ENCODE results near the gene PBX4. TPM values are rescaled to one million over a fixed set of nuclear protein-coding genes. Genes with fewer than 3 reads are reported as not detected.
A peak's percentile ranks its signal among the peaks of the same experiment; 100 is the strongest.

Gene PBX4
- total RNA-seq, 2 experiments from 2014 or later, result 5.0 to 6.7 TPM

DNA sequence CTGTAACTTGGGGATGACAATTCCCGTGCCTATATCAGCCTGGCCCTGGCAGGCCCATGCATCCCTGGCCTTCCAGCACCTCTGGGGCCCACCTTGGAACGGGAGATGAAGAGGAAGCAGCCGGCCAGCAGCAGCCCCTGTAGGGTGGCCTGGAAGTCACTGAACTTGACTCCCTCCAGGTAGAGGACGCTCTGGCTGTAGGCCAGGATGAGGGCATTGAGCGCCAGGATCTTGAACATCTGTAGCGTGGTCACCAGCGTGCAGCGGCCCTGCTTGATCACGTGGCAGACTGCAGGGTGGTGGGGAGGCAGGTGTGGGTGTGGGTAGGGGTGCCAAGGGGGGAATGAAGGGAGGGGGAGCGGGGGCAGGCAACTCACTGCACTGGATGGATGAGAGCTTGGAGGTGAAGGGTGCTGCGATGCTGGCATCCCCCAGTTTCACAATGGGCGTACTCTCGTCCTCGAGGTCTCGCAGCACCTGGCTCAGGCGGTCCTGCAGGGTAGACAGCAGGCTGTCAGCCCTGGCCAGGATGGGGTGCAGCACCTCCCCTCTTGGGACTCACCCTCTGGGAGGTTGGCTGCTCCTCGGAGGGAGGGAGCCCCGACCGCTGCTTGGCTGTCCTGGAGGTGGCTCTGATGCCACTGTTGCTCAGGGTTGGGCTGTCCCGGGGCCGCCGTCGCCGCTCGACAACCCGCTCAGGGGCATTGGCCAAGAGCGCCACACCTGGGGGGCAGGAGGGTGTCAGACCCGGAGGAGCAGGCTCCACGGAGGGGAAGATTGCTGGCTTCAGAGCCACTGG is 28.7 kb upstream of the PBX4 start:
- Histone ChIP-seq H4K20me1 (ENCODE audit: insufficient read depth, low read length) (no peaks in the 10 kb centered on the region), H3K27ac (ENCODE audit: low read depth, low read length, poor library complexity, severe bottlenecking) (no peak overlapping the region), H3K4me1 (ENCODE audit: insufficient read depth, low read length, poor library complexity, severe bottlenecking) (peaks cover 14% of the 10 kb centered on the region), H3K4me2 (ENCODE audit: low read length) (no peak overlapping the region), H3K9me3 (ENCODE audit: low read length) (no peaks in the 10 kb centered on the region), H3K79me2 (ENCODE audit: insufficient read depth, low read depth, low read length) (peaks cover 9% of the 10 kb centered on the region; the same call in 1 of the 2 replicates), H2AFZ (ENCODE audit: low read length) (no peak overlapping the region), H3K9me2 (ENCODE audit: insufficient read depth, low read length) (no peaks in the 10 kb centered on the region), H3K4me3 (ENCODE audit: low read depth, low read length, poor library complexity, severe bottlenecking) (no peak overlapping the region), H3K36me3 (ENCODE audit: insufficient read depth, low read length) (peaks cover 74% of the 10 kb centered on the region)
- ChIA-PET POLR2A (no interaction called here), CTCF (ENCODE audit: unreplicated experiment) (no interaction called here)
- TF ChIP-seq, protein P1, sequence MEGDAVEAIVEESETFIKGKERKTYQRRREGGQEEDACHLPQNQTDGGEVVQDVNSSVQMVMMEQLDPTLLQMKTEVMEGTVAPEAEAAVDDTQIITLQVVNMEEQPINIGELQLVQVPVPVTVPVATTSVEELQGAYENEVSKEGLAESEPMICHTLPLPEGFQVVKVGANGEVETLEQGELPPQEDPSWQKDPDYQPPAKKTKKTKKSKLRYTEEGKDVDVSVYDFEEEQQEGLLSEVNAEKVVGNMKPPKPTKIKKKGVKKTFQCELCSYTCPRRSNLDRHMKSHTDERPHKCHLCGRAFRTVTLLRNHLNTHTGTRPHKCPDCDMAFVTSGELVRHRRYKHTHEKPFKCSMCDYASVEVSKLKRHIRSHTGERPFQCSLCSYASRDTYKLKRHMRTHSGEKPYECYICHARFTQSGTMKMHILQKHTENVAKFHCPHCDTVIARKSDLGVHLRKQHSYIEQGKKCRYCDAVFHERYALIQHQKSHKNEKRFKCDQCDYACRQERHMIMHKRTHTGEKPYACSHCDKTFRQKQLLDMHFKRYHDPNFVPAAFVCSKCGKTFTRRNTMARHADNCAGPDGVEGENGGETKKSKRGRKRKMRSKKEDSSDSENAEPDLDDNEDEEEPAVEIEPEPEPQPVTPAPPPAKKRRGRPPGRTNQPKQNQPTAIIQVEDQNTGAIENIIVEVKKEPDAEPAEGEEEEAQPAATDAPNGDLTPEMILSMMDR (conservative IDR thresholded peaks at IDR 0.05; ENCODE audit: low read length), result no peak
- no peak for TF ChIP-seq EZH2phosphoT487 (IDR thresholded peaks at IDR 0.05; ENCODE audit: borderline replicate concordance, low read depth, low read length)
- BruUV-seq (replicated peaks), result no TSS peak
- intact Hi-C loops (cut with micrococcal nuclease; ENCODE audit: unreplicated experiment), result no loop called here
- DNase-seq (ENCODE audit: low spot score), result no peak

DNA sequence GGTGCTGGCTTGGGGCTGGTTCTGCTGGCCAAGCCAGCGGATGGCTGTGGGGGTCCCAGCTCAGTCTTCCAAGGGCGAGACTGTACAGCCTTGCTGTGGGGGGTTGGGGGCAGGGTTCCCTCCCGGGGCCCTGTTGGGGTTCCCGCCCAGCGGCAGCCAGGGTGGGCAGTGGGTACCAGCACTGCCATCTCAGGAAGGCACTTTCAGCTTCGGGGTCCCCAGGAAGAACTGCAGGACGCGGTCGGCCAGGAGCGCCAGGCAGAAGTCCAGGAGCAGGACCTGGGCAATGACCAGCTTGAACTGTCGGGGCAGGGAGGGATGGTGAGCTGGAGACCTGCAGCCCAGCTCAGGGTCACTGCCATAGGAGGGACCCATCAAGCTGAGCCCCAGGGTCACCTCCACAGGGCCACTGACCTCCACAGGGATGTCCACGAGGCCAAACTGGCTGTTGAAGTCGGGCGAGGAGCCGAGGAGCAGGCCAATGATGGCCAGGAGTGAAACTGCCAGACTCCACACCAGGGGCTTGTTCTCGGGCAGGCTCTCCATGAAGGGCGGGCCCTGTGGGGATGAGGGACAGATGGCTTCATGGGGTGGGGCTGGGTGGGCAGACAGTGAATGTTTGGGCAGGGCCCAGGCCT is 26.9 kb upstream of the PBX4 start:
- Histone ChIP-seq H3K9me3 (ENCODE audit: low read length) (no peaks in the 10 kb centered on the region), H3K36me3 (ENCODE audit: insufficient read depth, low read length) (peaks cover 63% of the 10 kb centered on the region), H3K27ac (ENCODE audit: low read depth, low read length, poor library complexity, severe bottlenecking) (no peak overlapping the region), H3K79me2 (ENCODE audit: insufficient read depth, low read depth, low read length) (peaks cover 16% of the 10 kb centered on the region; the same call in 1 of the 2 replicates), H2AFZ (ENCODE audit: low read length) (no peak overlapping the region), H4K20me1 (ENCODE audit: insufficient read depth, low read length) (no peaks in the 10 kb centered on the region), H3K9me2 (ENCODE audit: insufficient read depth, low read length) (no peaks in the 10 kb centered on the region), H3K4me1 (ENCODE audit: insufficient read depth, low read length, poor library complexity, severe bottlenecking) (peaks cover 21% of the 10 kb centered on the region), H3K4me2 (ENCODE audit: low read length) (no peak overlapping the region), H3K4me3 (ENCODE audit: low read depth, low read length, poor library complexity, severe bottlenecking) (no peak overlapping the region)
- intact Hi-C loops (cut with micrococcal nuclease; ENCODE audit: unreplicated experiment), result no loop called here
- no peak for DNase-seq (ENCODE audit: low spot score)
- BruUV-seq (replicated peaks), result no TSS peak
- ChIA-PET CTCF (ENCODE audit: unreplicated experiment) (no interaction called here), POLR2A (no interaction called here)
- TF ChIP-seq, protein P1 (conservative IDR thresholded peaks at IDR 0.05; ENCODE audit: low read length), result no peak
- TF ChIP-seq EZH2phosphoT487 (IDR thresholded peaks at IDR 0.05; ENCODE audit: borderline replicate concordance, low read depth, low read length), result no peak

DNA sequence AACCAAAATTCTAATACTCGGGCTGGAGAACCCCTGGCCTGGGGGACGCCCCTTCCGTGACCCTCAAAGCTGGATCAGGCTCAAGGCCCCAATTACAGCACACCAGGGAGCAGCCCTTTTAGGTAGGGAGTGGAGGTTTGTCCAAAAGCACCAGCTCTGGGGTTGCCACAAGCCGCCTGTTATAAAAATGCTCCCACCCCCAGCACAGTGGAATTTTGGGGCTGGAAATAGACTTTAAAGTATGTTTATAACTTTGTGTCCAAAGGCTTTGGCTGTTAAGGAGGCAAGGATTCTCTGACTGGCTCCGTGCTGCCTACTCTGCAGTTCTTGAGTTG is 25.5 kb upstream of the PBX4 start:
- Histone ChIP-seq H2AFZ (ENCODE audit: low read length) (no peak overlapping the region), H3K79me2 (ENCODE audit: insufficient read depth, low read depth, low read length) (peaks cover 16% of the 10 kb centered on the region; the same call in 1 of the 2 replicates), H3K27ac (ENCODE audit: low read depth, low read length, poor library complexity, severe bottlenecking) (peak overlapping the region; percentile 90), H3K4me1 (ENCODE audit: insufficient read depth, low read length, poor library complexity, severe bottlenecking) (peaks cover 21% of the 10 kb centered on the region), H3K9me3 (ENCODE audit: low read length) (no peaks in the 10 kb centered on the region), H3K4me3 (ENCODE audit: low read depth, low read length, poor library complexity, severe bottlenecking) (peak overlapping the region; percentile 78), H3K36me3 (ENCODE audit: insufficient read depth, low read length) (peaks cover 63% of the 10 kb centered on the region), H3K9me2 (ENCODE audit: insufficient read depth, low read length) (no peaks in the 10 kb centered on the region), H3K4me2 (ENCODE audit: low read length) (peak overlapping the region; percentile 87), H4K20me1 (ENCODE audit: insufficient read depth, low read length) (no peaks in the 10 kb centered on the region)
- ChIA-PET CTCF (ENCODE audit: unreplicated experiment) (no interaction called here), POLR2A (no interaction called here)
- intact Hi-C loops (cut with micrococcal nuclease; ENCODE audit: unreplicated experiment), result no loop called here
- no peak for TF ChIP-seq EZH2phosphoT487 (IDR thresholded peaks at IDR 0.05; ENCODE audit: borderline replicate concordance, low read depth, low read length)
- TF ChIP-seq, protein P1 (conservative IDR thresholded peaks at IDR 0.05; ENCODE audit: low read length), result peak; percentile 57; the same call in 1 of the 2 replicates
- no peak for DNase-seq (ENCODE audit: low spot score)
- no TSS peak for BruUV-seq (replicated peaks)
